ENCODE results near the gene PALM.

PALM gene

DNA sequence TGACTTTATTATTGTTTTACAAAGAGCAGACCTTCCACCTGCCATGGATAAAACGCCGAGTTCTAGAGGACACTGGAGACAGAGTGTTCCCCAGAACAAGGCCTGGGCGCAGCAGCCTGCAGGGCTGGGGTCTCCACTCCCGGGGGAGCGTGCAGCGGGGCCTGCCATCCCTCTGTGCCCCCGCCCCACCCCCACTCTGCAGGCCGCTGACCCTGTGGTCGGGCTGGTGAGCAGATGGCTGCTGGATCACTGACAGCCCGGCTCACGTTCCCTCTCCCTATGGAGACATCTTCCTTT is 79.9 kb downstream of the PALM start:
- no peak for DNase-seq

DNA sequence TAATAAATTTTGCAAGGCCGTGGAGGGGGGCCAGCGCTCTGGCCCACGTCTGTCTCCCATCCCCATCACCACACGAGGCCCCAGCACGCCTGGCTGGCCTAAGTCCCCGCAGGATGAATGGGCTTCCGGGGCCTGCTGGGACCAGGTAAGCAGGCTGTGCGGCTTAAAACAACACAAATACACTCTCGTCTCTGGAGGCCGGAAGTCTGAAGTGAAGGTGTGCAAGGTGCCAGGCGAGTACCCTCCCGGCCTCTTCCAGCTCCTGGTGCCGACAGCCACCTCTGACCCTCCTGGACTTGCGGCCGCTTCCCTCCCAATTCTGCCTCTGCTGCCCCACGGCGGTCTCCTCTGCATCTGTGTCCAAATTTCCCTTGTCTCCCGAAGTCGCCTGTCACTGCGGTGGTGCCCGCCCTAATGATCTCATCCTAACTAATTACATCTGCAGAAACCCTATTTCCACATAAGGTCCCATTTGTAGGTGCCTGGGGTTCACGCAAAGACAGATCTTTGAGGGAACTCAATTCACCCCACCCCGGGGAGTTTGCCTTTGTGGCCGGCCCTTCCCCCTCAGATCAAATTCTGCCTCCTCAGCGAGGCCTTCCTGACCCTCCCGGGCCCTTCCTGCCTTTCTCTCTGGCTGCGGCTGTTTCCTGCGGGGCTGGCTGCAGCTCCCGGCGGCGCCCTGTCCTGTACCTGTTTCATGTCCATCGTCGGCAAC is 80.4 kb downstream of the PALM start:
- DNase-seq = no peak

DNA sequence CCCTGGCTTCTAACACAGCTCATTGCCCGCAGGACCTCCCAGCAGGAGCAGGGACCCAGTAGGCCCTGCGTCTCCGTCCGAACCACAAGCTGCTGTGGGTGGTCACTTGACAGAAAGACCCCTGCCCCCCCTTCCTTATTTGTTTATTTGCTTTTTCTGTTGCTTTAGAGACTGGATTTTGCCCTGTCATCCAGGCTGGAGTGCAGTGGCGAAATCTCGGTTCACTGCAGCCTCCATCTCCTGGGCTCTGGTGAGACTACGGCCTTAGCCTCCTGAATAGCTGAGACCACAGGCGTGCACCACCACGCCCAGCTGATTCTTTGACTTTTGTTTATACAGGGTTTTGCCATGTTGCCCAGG is 80.9 kb downstream of the PALM start:
- no peak for DNase-seq

DNA sequence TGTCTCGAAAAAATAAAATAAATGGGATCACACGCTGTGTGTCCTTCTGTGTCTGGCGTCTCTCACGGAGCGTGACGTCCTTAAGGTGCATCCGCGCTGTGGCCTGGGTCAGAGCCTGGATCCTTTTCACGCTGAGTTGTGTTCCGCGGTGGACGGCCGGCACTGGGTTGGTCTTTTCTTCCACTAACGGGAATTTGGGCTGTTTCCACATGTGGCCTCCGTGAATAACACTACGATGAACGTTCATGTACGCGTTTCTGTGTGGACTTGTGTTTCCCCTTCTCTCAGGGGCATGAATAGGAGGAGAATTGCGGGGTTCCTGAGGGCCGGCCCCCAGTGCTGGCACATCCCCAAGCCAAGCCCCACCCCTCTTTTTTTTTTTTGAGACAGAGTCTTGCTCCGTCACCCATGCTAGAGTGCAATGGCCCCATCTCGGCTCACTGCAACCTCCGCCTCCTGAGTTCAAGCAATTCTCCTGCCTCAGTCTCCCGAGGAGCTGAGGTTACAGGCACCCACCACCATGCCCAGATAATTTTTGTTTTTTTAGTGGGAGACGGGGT is 82.4 kb downstream of the PALM start:
- no peak for DNase-seq

DNA sequence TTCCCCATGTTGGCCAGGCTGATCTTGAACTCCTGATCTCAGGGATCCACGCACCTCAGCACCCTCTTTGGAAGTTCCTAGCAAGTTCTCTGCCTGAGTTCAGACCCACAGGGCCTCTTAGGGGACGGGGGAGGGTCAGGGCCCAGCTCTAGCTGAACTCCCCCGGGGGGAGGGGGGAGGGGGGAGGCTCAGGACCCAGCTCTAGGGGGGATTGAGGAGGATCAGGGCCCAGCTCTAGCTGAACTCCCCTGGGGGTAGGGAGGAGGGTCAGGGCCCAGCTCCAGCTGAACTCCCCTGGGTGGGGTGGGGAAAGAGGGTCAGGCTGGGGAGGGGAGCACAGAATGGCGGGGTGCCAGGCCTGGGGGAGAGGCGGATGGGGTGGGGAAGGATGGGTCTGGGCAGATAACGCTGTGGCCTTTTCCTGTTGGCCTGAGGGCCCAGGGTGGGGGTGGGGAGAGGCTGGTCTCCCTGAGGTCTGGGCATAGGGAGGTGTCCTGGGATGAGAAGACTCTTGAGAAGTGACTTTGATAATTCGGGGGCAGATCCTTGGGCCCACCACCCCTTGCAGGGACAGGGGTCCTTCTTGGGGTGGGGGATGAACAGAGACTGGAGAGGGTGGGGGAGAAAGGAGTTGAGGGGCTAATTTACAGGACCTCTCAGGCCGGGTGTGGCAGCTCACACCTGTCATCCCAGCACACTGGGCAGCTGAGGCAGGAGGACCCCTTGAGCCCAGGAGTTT is 83.0 kb downstream of the PALM start:
- no peak for DNase-seq

DNA sequence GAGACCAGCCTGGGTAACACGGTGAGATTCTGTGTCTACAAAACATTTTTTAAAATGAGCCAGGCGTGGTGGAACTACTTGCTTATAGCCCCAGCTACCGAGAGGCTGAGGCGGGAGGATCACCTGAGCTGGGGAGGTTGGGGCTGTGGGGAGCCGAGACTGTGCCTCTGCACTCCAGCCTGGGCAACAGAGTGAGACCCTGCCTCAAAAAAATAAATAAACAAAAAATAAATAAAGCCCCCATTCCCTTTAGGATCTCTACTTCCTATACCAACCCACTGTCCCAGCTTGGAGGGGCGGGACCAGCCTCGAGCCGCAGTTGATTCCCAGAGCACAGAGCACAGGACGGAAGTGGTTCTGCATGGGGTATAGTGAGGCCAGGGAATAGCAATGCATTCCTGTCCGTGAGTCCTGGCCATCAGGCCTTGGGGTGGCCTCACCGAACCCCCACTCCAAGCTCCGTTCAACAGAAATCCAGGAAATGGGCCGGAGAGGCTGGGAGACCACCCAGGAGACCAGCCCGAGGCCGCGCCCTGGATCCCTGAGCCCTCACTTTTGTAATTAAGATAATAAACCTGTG is 83.7 kb downstream of the PALM start:
- no peak for DNase-seq

DNA sequence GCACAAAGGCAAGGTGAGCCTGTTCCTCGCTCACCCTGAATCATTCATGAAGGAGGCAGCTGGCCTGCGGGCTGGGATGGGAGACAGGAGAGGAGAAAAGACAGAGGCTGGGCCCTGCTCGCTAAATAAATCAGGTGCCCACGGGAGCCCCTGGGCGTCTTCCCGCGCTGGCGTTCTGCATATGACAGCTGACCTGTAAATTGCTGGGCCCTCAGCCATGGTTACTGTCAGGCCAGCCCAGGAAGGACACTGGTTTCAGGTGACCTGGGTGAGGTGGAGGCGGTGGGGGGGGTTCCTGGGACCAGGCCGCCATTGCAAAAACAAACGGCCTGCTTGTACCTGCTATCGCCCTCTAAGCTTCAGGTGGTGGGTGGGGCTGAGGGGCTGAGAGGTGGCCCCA is 85.1 kb downstream of the PALM start:
- DNase-seq = no peak

DNA sequence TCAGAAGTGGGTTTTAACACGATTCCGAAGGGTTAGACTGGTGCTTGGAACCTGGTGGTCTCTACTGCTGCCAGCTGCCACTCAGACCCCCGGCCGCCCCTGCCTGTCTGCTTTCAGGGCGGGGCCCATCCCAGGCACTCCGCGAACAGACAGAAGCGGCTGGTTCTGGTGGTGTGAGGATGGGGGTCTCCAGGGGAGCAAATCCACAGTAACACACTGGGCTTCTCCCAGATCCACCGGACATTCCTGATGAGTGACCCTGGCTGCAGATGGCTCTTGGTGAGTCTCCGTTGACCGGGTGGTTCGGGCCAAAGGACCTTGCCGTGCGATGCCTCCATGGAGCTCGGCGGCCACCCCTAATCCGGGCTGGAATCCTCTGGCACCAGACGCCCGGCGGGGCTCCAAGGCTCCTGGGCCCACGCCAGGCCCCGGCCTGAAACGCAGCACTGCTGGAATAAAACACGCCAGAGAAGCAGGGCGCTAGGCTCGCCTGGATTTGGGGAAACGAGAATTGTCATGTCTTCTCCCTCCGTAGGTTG is 86.4 kb downstream of the PALM start:
- DNase-seq = no peak

DNA sequence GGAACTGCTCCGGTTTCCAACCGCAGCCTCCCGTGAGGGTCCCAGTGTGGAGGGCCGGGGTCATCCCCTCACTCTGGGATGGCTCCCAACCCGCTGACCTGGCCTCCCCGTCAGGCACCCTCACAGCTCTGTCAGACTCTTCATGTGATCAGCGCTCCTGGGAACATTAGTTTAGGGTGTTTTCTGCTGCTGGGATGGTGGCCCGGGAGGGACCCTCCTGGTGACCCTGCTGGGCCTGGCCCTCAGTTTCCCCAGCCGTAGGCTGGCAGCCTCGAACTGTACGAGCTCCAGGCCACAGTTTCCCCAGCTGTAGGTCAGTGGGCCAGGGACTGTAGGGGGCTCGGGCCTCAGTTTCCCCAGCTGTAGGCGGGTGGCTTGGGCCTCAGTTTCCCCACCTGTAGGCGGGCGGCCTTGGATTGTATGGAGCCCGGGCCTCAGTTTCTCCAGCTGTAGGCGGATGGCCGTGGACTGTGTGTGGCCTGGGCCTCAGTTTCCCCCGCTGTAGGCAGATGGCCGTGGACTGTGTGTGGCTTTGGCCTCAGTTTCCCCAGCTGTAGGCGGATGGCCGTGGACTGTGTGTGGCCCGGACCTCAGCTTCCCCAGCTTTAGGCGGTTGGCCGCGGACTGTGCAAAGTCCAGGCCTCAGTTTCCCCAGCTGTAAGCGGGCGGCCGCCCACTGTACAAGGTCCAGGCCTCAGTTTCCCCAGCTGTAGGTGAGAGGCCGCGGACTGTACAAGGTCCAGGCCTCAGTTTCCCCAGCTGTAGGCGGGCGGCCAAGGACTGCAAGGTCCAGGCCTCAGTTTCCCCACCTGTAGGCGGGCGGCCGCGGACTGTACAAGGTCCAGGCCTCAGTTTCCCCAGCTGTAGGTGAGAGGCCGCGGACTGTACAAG is 87.2 kb downstream of the PALM start:
- no peak for DNase-seq

DNA sequence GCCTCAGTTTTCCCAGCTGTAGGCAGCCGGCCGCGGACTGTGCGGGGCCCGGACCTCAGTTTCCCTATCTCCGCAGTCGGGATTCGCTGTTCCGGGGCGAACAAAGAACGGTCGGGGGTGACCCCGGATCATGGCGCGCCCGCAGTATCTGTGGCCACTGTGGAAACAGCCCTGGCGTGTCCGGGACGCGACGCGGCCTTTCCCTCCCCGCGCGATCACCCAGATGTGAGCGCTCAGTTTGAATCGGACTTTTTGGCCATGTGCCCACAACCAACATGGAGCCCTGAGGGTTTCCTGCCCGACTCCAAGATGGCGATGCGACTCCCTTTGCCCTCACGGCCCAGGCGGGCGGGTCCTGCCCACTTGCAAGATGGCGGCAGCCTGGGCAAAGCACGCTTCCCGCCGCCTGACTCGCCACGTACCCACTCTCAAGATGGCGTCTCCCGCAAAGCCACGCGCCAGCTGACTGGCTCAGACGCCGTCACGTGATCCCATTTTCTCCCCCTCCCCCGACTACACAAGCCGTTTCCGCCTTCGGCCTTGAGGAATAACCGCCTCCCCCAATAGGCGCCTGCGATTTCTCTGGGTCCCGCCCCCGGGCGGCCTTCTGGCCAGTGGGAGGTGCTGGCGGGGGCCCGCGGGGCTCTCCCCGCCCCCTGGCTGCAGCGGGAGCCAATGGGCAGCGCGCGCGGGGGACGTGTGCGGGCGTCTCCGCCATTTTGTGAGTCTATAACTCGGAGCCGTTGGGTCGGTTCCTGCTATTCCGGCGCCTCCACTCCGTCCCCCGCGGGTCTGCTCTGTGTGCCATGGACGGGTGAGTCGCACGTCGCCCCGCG is 88.2 kb downstream of the PALM start, which contains the start of gene PTBP1:
PTBP1 (plus strand) TSS at position 761 of the 836 bp plus-strand sequence; CDS start at position 807, 46 bp downstream.
- DNase-seq = peak; percentile 100

Data from stimulated activated naive CD4-positive, alpha-beta T cell treated with Interleukin-2 at 50 U/mL for 16 hours (primary cell).